Vagina (tissue), 2 donors: ENCODE data around the gene ANKFN1. TPM values are rescaled to one million over a fixed set of nuclear protein-coding genes. Genes with fewer than 3 reads are reported as not detected.

Source experiments
- DNase-seq, 2 donors: peaks; one replicate each; pipeline ENCODE4 v3.0.0-alpha.2; 2017; ENCODE audit errors: extremely low spot score in 2 of 2
- H3K27ac ChIP-seq: fragments of 200-600 bp; sonication (generic); one replicate; pipeline ENCODE4 v1.5.1; 2019
- H3K27me3 ChIP-seq: fragments of 200-600 bp; sonication (generic); one replicate; pipeline ENCODE4 v1.5.1; 2019
- H3K36me3 ChIP-seq, 2 donors: fragments of 200-600 bp; sonication (generic); one replicate each; pipeline ENCODE4 v1.5.1; 2017 to 2019
- H3K4me1 ChIP-seq: fragments of 200-600 bp; sonication (generic); one replicate; pipeline ENCODE4 v1.5.1; 2019
- H3K4me3 ChIP-seq, 2 donors: fragments of 200-600 bp; sonication (generic); 1 replicate in 1 of 2; 2 replicates in 1 of 2; pipeline ENCODE4 v1.5.1; 2016 to 2019
- H3K9me3 ChIP-seq: fragments of 200-600 bp; sonication (generic); one replicate; pipeline ENCODE4 v1.5.1; 2019
- CTCF ChIP-seq, 3 experiments: fragments of 450-650 bp in 2 of 3; fragments of 200-600 bp in 1 of 3; sonication (generic) in 1 of 3; IDR thresholded peaks; one replicate each; pipeline ENCODE4 v1.5.1; 2017 to 2019; ENCODE audit warnings: antibody characterized with exemption in 3 of 3, mild to moderate bottlenecking in 2 of 3, moderate library complexity in 2 of 3
- POLR2A ChIP-seq, 2 donors: fragments of 450-650 bp; IDR thresholded peaks; one replicate each; pipeline ENCODE4 v1.6.1; 2017; ENCODE audit warnings: antibody characterized with exemption in 2 of 2, mild to moderate bottlenecking in 2 of 2, moderate library complexity in 2 of 2
- POLR2AphosphoS5 ChIP-seq, 2 donors: sonication (generic); formaldehyde crosslinking; IDR thresholded peaks; one replicate each; pipeline ENCODE4 v1.9.0; 2017; ENCODE audit warnings: antibody characterized with exemption in 2 of 2, mild to moderate bottlenecking in 2 of 2, low read depth in 1 of 2; ENCODE audit not compliant: insufficient read depth in 1 of 2
- intact Hi-C: fragments of 100-400 bp; cut with DNase I; formaldehyde crosslinking; loops from one replicate; pipeline ENCODE4 v1.15.1; 2023
- total RNA-seq: library from RNA; depleted of rRNA; stranded (reverse); fragments of >200 nt; gene quantifications from one replicate; pipeline ENCODE4 v1.2.3, GENCODE V29; 2016

The ANKFN1 gene
- total RNA-seq, 1 donor from 2014 or later, result 3.4 TPM

GRCh38 chr17:56545106-56545505 is 391.8 kb downstream of the ANKFN1 start:
- Histone ChIP-seq H3K36me3 (no peaks in the 10 kb centered on the region), H3K27ac (no peak overlapping the region), H3K27me3 (no peaks in the 10 kb centered on the region), H3K9me3 (no peaks in the 10 kb centered on the region), H3K4me1 (no peaks in the 10 kb centered on the region), H3K4me3 (no peak overlapping the region)
- intact Hi-C loops, result no loop called here
- TF ChIP-seq CTCF (IDR thresholded peaks at IDR 0.05) (no peak), POLR2AphosphoS5 (IDR thresholded peaks at IDR 0.05; ENCODE audit: insufficient read depth in 1 of 2, low read depth in 1 of 2) (no peak), POLR2A (IDR thresholded peaks at IDR 0.05) (no peak)
- DNase-seq, result no peak

GRCh38 chr17:56545930-56546329 is 392.7 kb downstream of the ANKFN1 start:
- no peak overlapping the region for H3K27ac ChIP-seq
- H3K27me3 ChIP-seq, result no peaks in the 10 kb centered on the region
- no peaks in the 10 kb centered on the region for H3K36me3 ChIP-seq
- intact Hi-C loops, result no loop called here
- DNase-seq, result no peak
- H3K4me1 ChIP-seq, result no peaks in the 10 kb centered on the region
- TF ChIP-seq POLR2A (IDR thresholded peaks at IDR 0.05), result no peak
- TF ChIP-seq POLR2AphosphoS5 (IDR thresholded peaks at IDR 0.05; ENCODE audit: insufficient read depth in 1 of 2, low read depth in 1 of 2), result no peak
- no peak for TF ChIP-seq CTCF (IDR thresholded peaks at IDR 0.05)
- no peaks in the 10 kb centered on the region for H3K9me3 ChIP-seq
- H3K4me3 ChIP-seq, result no peak overlapping the region

GRCh38 chr17:56548661-56549060 is 395.4 kb downstream of the ANKFN1 start:
- DNase-seq, result no peak
- Histone ChIP-seq H3K9me3 (no peaks in the 10 kb centered on the region), H3K4me3 (no peak overlapping the region), H3K27ac (no peak overlapping the region), H3K27me3 (no peaks in the 10 kb centered on the region), H3K36me3 (no peaks in the 10 kb centered on the region), H3K4me1 (no peaks in the 10 kb centered on the region)
- intact Hi-C loops, result no loop called here
- TF ChIP-seq POLR2AphosphoS5 (IDR thresholded peaks at IDR 0.05; ENCODE audit: insufficient read depth in 1 of 2, low read depth in 1 of 2), result no peak
- no peak for TF ChIP-seq POLR2A (IDR thresholded peaks at IDR 0.05)
- no peak for TF ChIP-seq CTCF (IDR thresholded peaks at IDR 0.05)

- intact Hi-C loops, result no loop called here
- no peak for TF ChIP-seq POLR2AphosphoS5 (IDR thresholded peaks at IDR 0.05; ENCODE audit: insufficient read depth in 1 of 2, low read depth in 1 of 2)
- TF ChIP-seq CTCF (IDR thresholded peaks at IDR 0.05), result no peak
- no peak for TF ChIP-seq POLR2A (IDR thresholded peaks at IDR 0.05)
- Histone ChIP-seq H3K27ac (no peak overlapping the region), H3K36me3 (no peaks in the 10 kb centered on the region), H3K4me3 (no peak overlapping the region), H3K9me3 (no peaks in the 10 kb centered on the region), H3K27me3 (no peaks in the 10 kb centered on the region), H3K4me1 (no peaks in the 10 kb centered on the region)
- DNase-seq, result no peak
Observed at GRCh38 chr17:56549501-56549900, 396.2 kb downstream of the ANKFN1 start.

GRCh38 chr17:56557682-56558081 is 404.4 kb downstream of the ANKFN1 start:
- H3K4me1 ChIP-seq, result no peaks in the 10 kb centered on the region
- no peak overlapping the region for H3K4me3 ChIP-seq
- intact Hi-C loops, result no loop called here
- H3K9me3 ChIP-seq, result no peaks in the 10 kb centered on the region
- H3K27ac ChIP-seq, result no peak overlapping the region
- H3K36me3 ChIP-seq, result no peaks in the 10 kb centered on the region
- DNase-seq, result no peak
- no peaks in the 10 kb centered on the region for H3K27me3 ChIP-seq
- TF ChIP-seq POLR2A (IDR thresholded peaks at IDR 0.05) (no peak), POLR2AphosphoS5 (IDR thresholded peaks at IDR 0.05; ENCODE audit: insufficient read depth in 1 of 2, low read depth in 1 of 2) (no peak)
